Measurements from ENCODE around the gene PIP5KL1. TPM values are rescaled to one million over a fixed set of nuclear protein-coding genes. Genes with fewer than 3 reads are reported as not detected.
A peak's percentile ranks its signal among the peaks of the same experiment; 100 is the strongest.

Gene PIP5KL1
- total and polyA plus RNA-seq, 4 donors = 2.7 to 19.1 (median 11.9) TPM

GRCh38 chr9:127943011-127943662, 12.6 kb upstream of the PIP5KL1 start:
- Histone ChIP-seq H3K9me3 (ENCODE audit: control insufficient read depth, insufficient read depth, low read length) (no peaks in the 10 kb centered on the region), H3K27ac (ENCODE audit: low read depth, low read length) (no peak overlapping the region), H3K4me1 (ENCODE audit: control insufficient read depth, insufficient read depth, low read length) (peaks cover 65% of the 10 kb centered on the region), H3K36me3 (ENCODE audit: control insufficient read depth, insufficient read depth, low read length) (peaks cover 80% of the 10 kb centered on the region), H3K4me3 (ENCODE audit: low read depth, low read length) (no peak overlapping the region), H3K27me3 (ENCODE audit: control insufficient read depth, insufficient read depth, low read length) (no peaks in the 10 kb centered on the region)
- 84% methylated on average over 13 of the region's 14 CpGs for WGBS (ENCODE audit: insufficient coverage)
- DNase-seq (ENCODE audit: low read depth in 4 of 6, low spot score in 6 of 6) = no peak

- H3K27me3 ChIP-seq (ENCODE audit: control insufficient read depth, insufficient read depth, low read length) = no peaks in the 10 kb centered on the region
- no peak overlapping the region for H3K4me3 ChIP-seq (ENCODE audit: low read depth, low read length)
- H3K9me3 ChIP-seq (ENCODE audit: control insufficient read depth, insufficient read depth, low read length) = no peaks in the 10 kb centered on the region
- 62% methylated on average over 17 of the region's 18 CpGs for WGBS (ENCODE audit: insufficient coverage)
- DNase-seq (ENCODE audit: low read depth in 4 of 6, low spot score in 6 of 6) = peak in 2 of 6 donors; percentile 73 to 77
- H3K36me3 ChIP-seq (ENCODE audit: control insufficient read depth, insufficient read depth, low read length) = peaks cover 74% of the 10 kb centered on the region
- peaks cover 64% of the 10 kb centered on the region for H3K4me1 ChIP-seq (ENCODE audit: control insufficient read depth, insufficient read depth, low read length)
- H3K27ac ChIP-seq (ENCODE audit: low read depth, low read length) = peak overlapping the region; percentile 33
Observed at GRCh38 chr9:127942216-127943010, 11.8 kb upstream of the PIP5KL1 start.

- Histone ChIP-seq H3K4me1 (ENCODE audit: control insufficient read depth, insufficient read depth, low read length) (peaks cover 68% of the 10 kb centered on the region), H3K9me3 (ENCODE audit: control insufficient read depth, insufficient read depth, low read length) (no peaks in the 10 kb centered on the region), H3K27me3 (ENCODE audit: control insufficient read depth, insufficient read depth, low read length) (no peaks in the 10 kb centered on the region), H3K36me3 (ENCODE audit: control insufficient read depth, insufficient read depth, low read length) (peaks cover 72% of the 10 kb centered on the region), H3K27ac (ENCODE audit: low read depth, low read length) (no peak overlapping the region), H3K4me3 (ENCODE audit: low read depth, low read length) (no peak overlapping the region)
- no peak for DNase-seq (ENCODE audit: low read depth in 4 of 6, low spot score in 6 of 6)
- WGBS (ENCODE audit: insufficient coverage) = 75% methylated on average over 3 of the region's 3 CpGs
Observed at GRCh38 chr9:127941961-127942215, 11.3 kb upstream of the PIP5KL1 start.

- 94% methylated on average over 6 of the region's 18 CpGs for WGBS (ENCODE audit: insufficient coverage)
- no peak overlapping the region for H3K27ac ChIP-seq (ENCODE audit: low read depth, low read length)
- peaks cover 68% of the 10 kb centered on the region for H3K4me1 ChIP-seq (ENCODE audit: control insufficient read depth, insufficient read depth, low read length)
Observed at GRCh38 chr9:127941062-127941960, 10.7 kb upstream of the PIP5KL1 start.

GRCh38 chr9:127940593-127940992, 10.0 kb upstream of the PIP5KL1 start:
- H3K4me1 ChIP-seq (ENCODE audit: control insufficient read depth, insufficient read depth, low read length) = peaks cover 68% of the 10 kb centered on the region
- H3K27ac ChIP-seq (ENCODE audit: low read depth, low read length) = no peak overlapping the region
- no peak overlapping the region for H3K4me3 ChIP-seq (ENCODE audit: low read depth, low read length)
- H3K36me3 ChIP-seq (ENCODE audit: control insufficient read depth, insufficient read depth, low read length) = peaks cover 68% of the 10 kb centered on the region
- H3K27me3 ChIP-seq (ENCODE audit: control insufficient read depth, insufficient read depth, low read length) = no peaks in the 10 kb centered on the region
- no peaks in the 10 kb centered on the region for H3K9me3 ChIP-seq (ENCODE audit: control insufficient read depth, insufficient read depth, low read length)
- no CpG with 5 or more reads among the region's 4 CpGs for WGBS (ENCODE audit: insufficient coverage)
- DNase-seq (ENCODE audit: low read depth in 4 of 6, low spot score in 6 of 6) = no peak

More at GRCh38 chr9:127941062-127941960, 10.7 kb upstream of the PIP5KL1 start:
- no peaks in the 10 kb centered on the region for H3K9me3 ChIP-seq (ENCODE audit: control insufficient read depth, insufficient read depth, low read length)
- no peak overlapping the region for H3K4me3 ChIP-seq (ENCODE audit: low read depth, low read length)
- no peaks in the 10 kb centered on the region for H3K27me3 ChIP-seq (ENCODE audit: control insufficient read depth, insufficient read depth, low read length)
- no peak for DNase-seq (ENCODE audit: low read depth in 4 of 6, low spot score in 6 of 6)
- peaks cover 68% of the 10 kb centered on the region for H3K36me3 ChIP-seq (ENCODE audit: control insufficient read depth, insufficient read depth, low read length)

- peak in 1 of 6 donors; percentile 41 for DNase-seq (ENCODE audit: low read depth in 4 of 6, low spot score in 6 of 6)
- Histone ChIP-seq H3K9me3 (ENCODE audit: control insufficient read depth, insufficient read depth, low read length) (no peaks in the 10 kb centered on the region), H3K27ac (ENCODE audit: low read depth, low read length) (peak overlapping the region; percentile 57), H3K4me1 (ENCODE audit: control insufficient read depth, insufficient read depth, low read length) (peaks cover 61% of the 10 kb centered on the region), H3K27me3 (ENCODE audit: control insufficient read depth, insufficient read depth, low read length) (no peaks in the 10 kb centered on the region), H3K4me3 (ENCODE audit: low read depth, low read length) (peak overlapping the region; percentile 90), H3K36me3 (ENCODE audit: control insufficient read depth, insufficient read depth, low read length) (peaks cover 64% of the 10 kb centered on the region)
- 17% methylated on average over 12 of the region's 25 CpGs for WGBS (ENCODE audit: insufficient coverage)
Observed at GRCh38 chr9:127938298-127938690, 7.7 kb upstream of the PIP5KL1 start.

- H3K27me3 ChIP-seq (ENCODE audit: control insufficient read depth, insufficient read depth, low read length) = no peaks in the 10 kb centered on the region
- no peaks in the 10 kb centered on the region for H3K9me3 ChIP-seq (ENCODE audit: control insufficient read depth, insufficient read depth, low read length)
- H3K27ac ChIP-seq (ENCODE audit: low read depth, low read length) = peak within 1 kb of the TSS; percentile 57
- peaks cover 58% of the 10 kb centered on the region for H3K36me3 ChIP-seq (ENCODE audit: control insufficient read depth, insufficient read depth, low read length)
- WGBS (ENCODE audit: insufficient coverage) = 2% methylated on average over 55 of the region's 60 CpGs
- peaks cover 54% of the 10 kb centered on the region for H3K4me1 ChIP-seq (ENCODE audit: control insufficient read depth, insufficient read depth, low read length)
- peak within 1 kb of the TSS; percentile 90 for H3K4me3 ChIP-seq (ENCODE audit: low read depth, low read length)
- peak in 5 of 6 donors; percentile 57 to 96 (median 78) for DNase-seq (ENCODE audit: low read depth in 4 of 6, low spot score in 6 of 6)
Observed at GRCh38 chr9:127937388-127938297, 7.1 kb upstream of the PIP5KL1 start, which contains the start of gene DPM2. TSS of gene DPM2 (minus strand) at chr9:127937854. CDS start at chr9:127937820, 34 bp downstream.

- Histone ChIP-seq H3K27ac (ENCODE audit: low read depth, low read length) (no peak overlapping the region), H3K4me1 (ENCODE audit: control insufficient read depth, insufficient read depth, low read length) (peaks cover 48% of the 10 kb centered on the region), H3K4me3 (ENCODE audit: low read depth, low read length) (peak overlapping the region; percentile 90), H3K9me3 (ENCODE audit: control insufficient read depth, insufficient read depth, low read length) (no peaks in the 10 kb centered on the region), H3K36me3 (ENCODE audit: control insufficient read depth, insufficient read depth, low read length) (peaks cover 52% of the 10 kb centered on the region), H3K27me3 (ENCODE audit: control insufficient read depth, insufficient read depth, low read length) (no peaks in the 10 kb centered on the region)
- 0% methylated on average over 3 of the region's 7 CpGs for WGBS (ENCODE audit: insufficient coverage)
- no peak for DNase-seq (ENCODE audit: low read depth in 4 of 6, low spot score in 6 of 6)
Observed at GRCh38 chr9:127937056-127937387, 6.4 kb upstream of the PIP5KL1 start.

Measured in spinal cord (tissue), 10 donors.